Mucosa of stomach (tissue), 1 donor: ENCODE data around the gene ZNF786.

Experiments
- H3K27me3 ChIP-seq: one replicate; pipeline ENCODE4 v1.7.0; 2013; ENCODE audit warnings: mild to moderate bottlenecking, low read length; ENCODE audit not compliant: control insufficient read depth, insufficient read depth
- H3K36me3 ChIP-seq: one replicate; pipeline ENCODE4 v1.7.0; 2013; ENCODE audit warnings: low read length; ENCODE audit not compliant: control insufficient read depth, insufficient read depth
- H3K4me1 ChIP-seq: one replicate; pipeline ENCODE4 v1.7.0; 2013; ENCODE audit warnings: mild to moderate bottlenecking, low read length; ENCODE audit not compliant: control insufficient read depth, insufficient read depth
- H3K4me3 ChIP-seq: one replicate; pipeline ENCODE4 v1.7.0; 2013; ENCODE audit warnings: low read length
- H3K9ac ChIP-seq: one replicate; pipeline ENCODE4 v1.7.0; 2013; ENCODE audit warnings: mild to moderate bottlenecking, low read length, moderate library complexity
- H3K9me3 ChIP-seq: one replicate; pipeline ENCODE4 v1.7.0; 2013; ENCODE audit warnings: mild to moderate bottlenecking, low read length, moderate library complexity; ENCODE audit not compliant: control insufficient read depth
- donor health status: Pancreatic carcinoma.

Gene ZNF786

GRCh38 chr7:149090397-149091195, at the start of gene ZNF786:
Gene ZNF786, minus strand, starts transcription at chr7:149090718. Its CDS starts 78 bp downstream, at chr7:149090640.
- Histone ChIP-seq H3K36me3 (no peaks in the 10 kb centered on the region), H3K9ac (peak within 1 kb of the TSS; percentile 92), H3K27me3 (no peaks in the 10 kb centered on the region), H3K4me1 (no peaks in the 10 kb centered on the region), H3K9me3 (no peaks in the 10 kb centered on the region), H3K4me3 (peak within 1 kb of the TSS; percentile 77)

GRCh38 chr7:149136118-149136517, 45.6 kb upstream of the ZNF786 start:
- no peaks in the 10 kb centered on the region for H3K9me3 ChIP-seq
- no peaks in the 10 kb centered on the region for H3K36me3 ChIP-seq
- no peaks in the 10 kb centered on the region for H3K27me3 ChIP-seq
- no peak overlapping the region for H3K4me3 ChIP-seq
- H3K4me1 ChIP-seq, result peaks cover 10% of the 10 kb centered on the region
- no peak overlapping the region for H3K9ac ChIP-seq

GRCh38 chr7:149133028-149133710, 42.7 kb upstream of the ZNF786 start:
- no peak overlapping the region for H3K4me3 ChIP-seq

GRCh38 chr7:149130572-149131198, 40.2 kb upstream of the ZNF786 start:
- Histone ChIP-seq H3K9me3 (no peaks in the 10 kb centered on the region), H3K4me3 (no peak overlapping the region)

More at GRCh38 chr7:149133028-149133710, 42.7 kb upstream of the ZNF786 start:
- Histone ChIP-seq H3K9ac (peak overlapping the region; percentile 31), H3K4me1 (peaks cover 13% of the 10 kb centered on the region), H3K36me3 (no peaks in the 10 kb centered on the region), H3K27me3 (no peaks in the 10 kb centered on the region), H3K9me3 (no peaks in the 10 kb centered on the region)

GRCh38 chr7:149126662-149127266, 36.2 kb upstream of the ZNF786 start:
- Histone ChIP-seq H3K4me3 (peak overlapping the region; percentile 88), H3K36me3 (no peaks in the 10 kb centered on the region), H3K27me3 (no peaks in the 10 kb centered on the region), H3K9me3 (no peaks in the 10 kb centered on the region), H3K9ac (peak overlapping the region; percentile 99), H3K4me1 (peaks cover 7% of the 10 kb centered on the region)

More at GRCh38 chr7:149130572-149131198, 40.2 kb upstream of the ZNF786 start:
- H3K9ac ChIP-seq, result no peak overlapping the region
- H3K36me3 ChIP-seq, result no peaks in the 10 kb centered on the region
- H3K27me3 ChIP-seq, result no peaks in the 10 kb centered on the region
- H3K4me1 ChIP-seq, result peaks cover 17% of the 10 kb centered on the region

GRCh38 chr7:149125863-149126661, 35.5 kb upstream of the ZNF786 start, which contains the start of gene ZNF425:
Gene ZNF425, minus strand, starts transcription at chr7:149126324. Its CDS starts 111 bp downstream, at chr7:149126213.
- Histone ChIP-seq H3K27me3 (no peaks in the 10 kb centered on the region), H3K9me3 (no peaks in the 10 kb centered on the region), H3K36me3 (no peaks in the 10 kb centered on the region), H3K4me1 (peaks cover 7% of the 10 kb centered on the region), H3K9ac (peak within 1 kb of the TSS; percentile 99), H3K4me3 (peak within 1 kb of the TSS; percentile 88)

GRCh38 chr7:149125189-149125862, 34.8 kb upstream of the ZNF786 start:
- H3K4me1 ChIP-seq, result peaks cover 7% of the 10 kb centered on the region
- H3K9me3 ChIP-seq, result no peaks in the 10 kb centered on the region
- peak overlapping the region; percentile 88 for H3K4me3 ChIP-seq
- no peaks in the 10 kb centered on the region for H3K27me3 ChIP-seq
- no peaks in the 10 kb centered on the region for H3K36me3 ChIP-seq
- H3K9ac ChIP-seq, result peak overlapping the region; percentile 99

- Histone ChIP-seq H3K4me1 (no peaks in the 10 kb centered on the region), H3K27me3 (no peaks in the 10 kb centered on the region), H3K4me3 (no peak overlapping the region), H3K9me3 (no peaks in the 10 kb centered on the region), H3K9ac (no peak overlapping the region), H3K36me3 (no peaks in the 10 kb centered on the region)
Observed at GRCh38 chr7:149109969-149110368, 19.5 kb upstream of the ZNF786 start.

GRCh38 chr7:149104749-149105148, 14.2 kb upstream of the ZNF786 start:
- no peak overlapping the region for H3K9ac ChIP-seq
- H3K9me3 ChIP-seq, result no peaks in the 10 kb centered on the region
- no peaks in the 10 kb centered on the region for H3K27me3 ChIP-seq
- H3K4me1 ChIP-seq, result no peaks in the 10 kb centered on the region
- no peak overlapping the region for H3K4me3 ChIP-seq
- H3K36me3 ChIP-seq, result no peaks in the 10 kb centered on the region

GRCh38 chr7:149104214-149104613, 13.7 kb upstream of the ZNF786 start:
- no peaks in the 10 kb centered on the region for H3K9me3 ChIP-seq
- no peaks in the 10 kb centered on the region for H3K27me3 ChIP-seq
- H3K4me1 ChIP-seq, result no peaks in the 10 kb centered on the region
- no peak overlapping the region for H3K4me3 ChIP-seq
- H3K36me3 ChIP-seq, result no peaks in the 10 kb centered on the region
- H3K9ac ChIP-seq, result no peak overlapping the region

- Histone ChIP-seq H3K9me3 (no peaks in the 10 kb centered on the region), H3K4me3 (no peak overlapping the region), H3K36me3 (no peaks in the 10 kb centered on the region), H3K4me1 (no peaks in the 10 kb centered on the region), H3K9ac (no peak overlapping the region), H3K27me3 (no peaks in the 10 kb centered on the region)
Observed at GRCh38 chr7:149103424-149103823, 12.9 kb upstream of the ZNF786 start.
